ENCODE data around the gene CERS6. TPM values are rescaled to one million over a fixed set of nuclear protein-coding genes. Genes with fewer than 3 reads are reported as not detected.
A peak's percentile ranks its signal among the peaks of the same experiment; 100 is the strongest.
"Not testable (repeated sequence)": the region's sequence is repeated elsewhere in the genome, so short reads cannot be mapped to it uniquely, and the experiment has no call there.

Gene CERS6
- 10 to 100 TPM; 11.2 to 18.5 TPM for total RNA-seq

GRCh38 chr2:168455645-168456520 lies at the start of gene CERS6:
Gene CERS6, plus strand, starts transcription at chr2:168456272. Its CDS starts 177 bp downstream, at chr2:168456449.
- ATAC-seq (replicated peaks in 1 of 2) (peak; percentile 96 to 97), DNase-seq (peak; percentile 93 to 95)
- Mint-ChIP-seq H3K27ac (no peak within 1 kb of the TSS), H3K36me3 (ENCODE audit: insufficient read depth in 2 of 2) (peaks cover 1 to 3% of the 10 kb centered on the region in 2 donors), H3K27me3 (ENCODE audit: low read depth) (no peaks in the 10 kb centered on the region), H3K9me3 (no peaks in the 10 kb centered on the region), H3K4me3 (no peak within 1 kb of the TSS), H3K4me1 (ENCODE audit: low read depth) (peaks cover 39% of the 10 kb centered on the region)

DNA sequence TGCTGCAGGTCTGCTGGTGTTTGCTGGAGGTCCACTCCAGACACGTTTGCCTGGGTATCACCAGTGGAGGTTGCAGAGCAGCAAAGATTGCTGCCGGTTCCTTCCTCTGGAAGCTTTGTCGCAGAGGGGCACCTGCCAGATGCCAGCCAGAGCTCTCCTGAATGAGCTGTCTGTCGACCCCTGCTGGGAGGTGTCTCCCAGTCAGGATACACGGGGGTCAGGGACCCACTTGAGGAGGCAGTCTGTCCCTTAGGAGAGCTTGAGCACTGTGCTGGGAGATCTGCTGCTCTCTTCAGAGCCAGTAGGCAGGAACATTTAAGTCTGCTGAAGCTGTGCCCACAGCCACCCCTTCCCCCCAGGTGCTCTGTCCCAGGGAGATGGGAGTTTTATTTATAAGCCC lies 43.8 kb upstream of the CERS6 start:
- not testable (repeated sequence) for H3K4me3 Mint-ChIP-seq; ATAC-seq (replicated peaks in 1 of 2); H3K4me1 Mint-ChIP-seq (ENCODE audit: low read depth); H3K27ac Mint-ChIP-seq; H3K27me3 Mint-ChIP-seq (ENCODE audit: low read depth); DNase-seq
- Mint-ChIP-seq H3K9me3 (peaks cover 11 to 12% of the 10 kb centered on the region in 2 donors), H3K36me3 (ENCODE audit: insufficient read depth in 2 of 2) (peaks cover 8 to 35% of the 10 kb centered on the region in 2 donors)

DNA sequence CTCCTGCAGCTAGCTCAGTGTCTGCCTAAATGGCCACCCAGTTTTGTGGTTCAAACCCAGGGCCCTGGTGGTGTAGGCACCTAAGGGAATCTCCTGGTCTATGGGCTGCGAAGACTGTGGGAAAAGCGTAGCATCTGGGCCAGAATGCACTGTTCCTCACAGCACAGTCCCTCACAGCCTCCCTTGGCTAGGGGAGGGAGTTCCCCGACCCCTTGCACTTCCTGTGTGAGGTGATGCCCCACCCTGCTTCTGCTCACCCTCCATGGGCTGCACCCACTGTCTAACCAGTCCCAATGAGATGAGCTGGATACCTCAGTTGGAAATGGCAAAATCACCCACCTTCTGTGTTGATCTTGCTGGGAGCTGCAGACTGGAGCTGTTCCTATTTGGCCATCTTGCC lies 43.0 kb upstream of the CERS6 start:
- not testable (repeated sequence) for ATAC-seq (replicated peaks in 1 of 2); H3K27ac Mint-ChIP-seq; DNase-seq; H3K4me3 Mint-ChIP-seq; H3K4me1 Mint-ChIP-seq (ENCODE audit: low read depth); H3K27me3 Mint-ChIP-seq (ENCODE audit: low read depth)
- Mint-ChIP-seq H3K9me3 (peaks cover 8 to 11% of the 10 kb centered on the region in 2 donors), H3K36me3 (ENCODE audit: insufficient read depth in 2 of 2) (peaks cover 4 to 27% of the 10 kb centered on the region in 2 donors)

DNA sequence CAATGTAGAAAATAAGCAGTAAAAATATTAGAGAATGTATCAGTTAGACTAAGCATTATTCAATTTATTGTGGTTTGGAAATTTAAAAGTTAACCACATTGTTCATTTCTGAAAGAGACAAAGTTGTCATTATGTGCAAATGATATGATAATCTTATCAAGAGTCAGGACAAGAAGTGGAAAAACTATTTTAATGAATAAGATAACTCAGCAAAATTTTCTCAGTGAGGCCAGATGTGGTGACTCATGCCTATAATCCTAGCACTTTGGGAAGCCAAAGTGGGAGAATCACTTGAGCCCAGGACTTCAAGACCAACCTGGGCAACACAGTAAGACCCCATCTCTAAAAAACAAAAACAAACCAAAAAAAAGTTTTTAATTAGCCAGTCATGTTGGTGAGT lies 39.5 kb upstream of the CERS6 start:
- Mint-ChIP-seq H3K9me3 (peaks cover 5 to 8% of the 10 kb centered on the region in 2 donors), H3K36me3 (ENCODE audit: insufficient read depth in 2 of 2) (peaks cover 4 to 22% of the 10 kb centered on the region in 2 donors), H3K27ac (no peak overlapping the region), H3K4me1 (ENCODE audit: low read depth) (peaks cover 10% of the 10 kb centered on the region), H3K27me3 (ENCODE audit: low read depth) (no peaks in the 10 kb centered on the region), H3K4me3 (no peak overlapping the region)
- DNase-seq (no peak), ATAC-seq (replicated peaks in 1 of 2) (no peak)

- H3K4me3 Mint-ChIP-seq = no peak overlapping the region
- DNase-seq = no peak
- peaks cover 2 to 4% of the 10 kb centered on the region in 2 donors for H3K9me3 Mint-ChIP-seq
- no peak overlapping the region for H3K27ac Mint-ChIP-seq
- peaks cover 29% of the 10 kb centered on the region for H3K4me1 Mint-ChIP-seq (ENCODE audit: low read depth)
- ATAC-seq (replicated peaks in 1 of 2) = peak in 1 of 2 donors; percentile 78
- H3K36me3 Mint-ChIP-seq (ENCODE audit: insufficient read depth in 2 of 2) = peaks cover 5 to 8% of the 10 kb centered on the region in 2 donors
- H3K27me3 Mint-ChIP-seq (ENCODE audit: low read depth) = peaks cover 2% of the 10 kb centered on the region
Observed at GRCh38 chr2:168422584-168422983, 33.5 kb upstream of the CERS6 start.

GRCh38 chr2:168424112-168424951 lies 31.7 kb upstream of the CERS6 start:
- Mint-ChIP-seq H3K36me3 (ENCODE audit: insufficient read depth in 2 of 2) (peaks cover 5 to 8% of the 10 kb centered on the region in 2 donors), H3K27me3 (ENCODE audit: low read depth) (peaks cover 9% of the 10 kb centered on the region), H3K9me3 (peaks cover 2 to 4% of the 10 kb centered on the region in 2 donors), H3K4me1 (ENCODE audit: low read depth) (peaks cover 30% of the 10 kb centered on the region), H3K27ac (no peak overlapping the region), H3K4me3 (no peak overlapping the region)
- no peak for ATAC-seq (replicated peaks in 1 of 2)
- no peak for DNase-seq

GRCh38 chr2:168424971-168425370 lies 31.1 kb upstream of the CERS6 start:
- ATAC-seq (replicated peaks in 1 of 2) (no peak), DNase-seq (no peak)
- Mint-ChIP-seq H3K4me1 (ENCODE audit: low read depth) (peaks cover 30% of the 10 kb centered on the region), H3K27me3 (ENCODE audit: low read depth) (peaks cover 9% of the 10 kb centered on the region), H3K36me3 (ENCODE audit: insufficient read depth in 2 of 2) (peaks cover 5 to 12% of the 10 kb centered on the region in 2 donors), H3K4me3 (no peak overlapping the region), H3K27ac (peak overlapping the region; percentile 58), H3K9me3 (peaks cover 2 to 4% of the 10 kb centered on the region in 2 donors)

DNA sequence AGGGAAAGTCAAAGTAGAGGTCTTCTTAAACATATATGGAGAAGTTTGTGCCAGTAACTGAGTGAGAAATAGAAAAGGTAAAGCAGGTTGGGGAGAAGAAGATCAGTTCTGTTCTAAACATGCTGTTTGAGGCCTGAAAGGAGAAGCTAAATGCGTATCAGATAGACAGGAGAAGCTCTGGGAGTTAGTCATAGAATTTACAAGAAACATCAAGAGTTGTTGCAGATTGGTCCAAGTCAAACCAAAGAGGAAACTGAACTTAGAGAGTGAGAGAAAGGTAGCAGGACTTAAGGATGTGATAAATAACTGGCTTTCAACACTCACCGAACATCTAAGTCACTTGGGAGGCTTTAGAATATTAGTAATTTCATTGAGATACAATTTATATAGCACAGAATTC lies 29.2 kb upstream of the CERS6 start:
- H3K27ac Mint-ChIP-seq = no peak overlapping the region
- peak; percentile 59 to 66 for ATAC-seq (replicated peaks in 1 of 2)
- no peak for DNase-seq
- peaks cover 5 to 12% of the 10 kb centered on the region in 2 donors for H3K36me3 Mint-ChIP-seq (ENCODE audit: insufficient read depth in 2 of 2)
- H3K27me3 Mint-ChIP-seq (ENCODE audit: low read depth) = peaks cover 9% of the 10 kb centered on the region
- H3K9me3 Mint-ChIP-seq = peaks cover 2 to 4% of the 10 kb centered on the region in 2 donors
- peaks cover 40% of the 10 kb centered on the region for H3K4me1 Mint-ChIP-seq (ENCODE audit: low read depth)
- peak overlapping the region; percentile 5 to 7 for H3K4me3 Mint-ChIP-seq

DNA sequence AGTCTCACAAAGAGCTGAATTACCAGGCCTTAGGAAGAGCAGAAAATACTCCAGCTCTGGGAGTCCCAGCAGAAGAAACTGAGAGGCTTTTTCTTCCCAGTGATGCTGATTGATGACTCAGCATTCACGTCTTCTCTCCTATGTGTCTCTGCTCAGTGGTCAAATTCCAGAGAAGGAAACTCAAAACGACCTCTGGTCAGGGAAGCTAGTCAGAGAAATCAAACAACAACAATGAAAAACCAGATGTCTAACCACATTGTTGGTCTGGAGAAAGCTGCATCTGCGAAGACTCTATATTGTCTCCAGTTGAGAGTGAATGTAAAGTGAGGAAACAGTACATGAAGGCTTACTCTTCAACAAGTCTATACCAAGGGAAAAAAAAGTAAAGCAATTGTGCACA lies 28.6 kb upstream of the CERS6 start:
- Mint-ChIP-seq H3K4me1 (ENCODE audit: low read depth) (peaks cover 40% of the 10 kb centered on the region), H3K27ac (no peak overlapping the region), H3K36me3 (ENCODE audit: insufficient read depth in 2 of 2) (peaks cover 5 to 12% of the 10 kb centered on the region in 2 donors), H3K9me3 (peaks cover 2 to 4% of the 10 kb centered on the region in 2 donors), H3K4me3 (no peak overlapping the region), H3K27me3 (ENCODE audit: low read depth) (peaks cover 9% of the 10 kb centered on the region)
- DNase-seq = no peak
- ATAC-seq (replicated peaks in 1 of 2) = no peak

GRCh38 chr2:168428431-168428830 lies 27.6 kb upstream of the CERS6 start:
- Mint-ChIP-seq H3K9me3 (peaks cover 2% of the 10 kb centered on the region in 2 donors), H3K27ac (no peak overlapping the region), H3K36me3 (ENCODE audit: insufficient read depth in 2 of 2) (peaks cover 5 to 12% of the 10 kb centered on the region in 2 donors), H3K4me3 (no peak overlapping the region), H3K27me3 (ENCODE audit: low read depth) (peaks cover 9% of the 10 kb centered on the region), H3K4me1 (ENCODE audit: low read depth) (peaks cover 48% of the 10 kb centered on the region)
- ATAC-seq (replicated peaks in 1 of 2) = no peak
- DNase-seq = no peak

GRCh38 chr2:168429988-168430387 lies 26.1 kb upstream of the CERS6 start:
- no peak for DNase-seq
- H3K9me3 Mint-ChIP-seq = no peaks in the 10 kb centered on the region
- no peak for ATAC-seq (replicated peaks in 1 of 2)
- peaks cover 64% of the 10 kb centered on the region for H3K4me1 Mint-ChIP-seq (ENCODE audit: low read depth)
- no peak overlapping the region for H3K4me3 Mint-ChIP-seq
- peaks cover 0 to 4% of the 10 kb centered on the region in 2 donors for H3K36me3 Mint-ChIP-seq (ENCODE audit: insufficient read depth in 2 of 2)
- no peak overlapping the region for H3K27ac Mint-ChIP-seq
- peaks cover 9% of the 10 kb centered on the region for H3K27me3 Mint-ChIP-seq (ENCODE audit: low read depth)

GRCh38 chr2:168430431-168430830 lies 25.6 kb upstream of the CERS6 start:
- DNase-seq (no peak), ATAC-seq (replicated peaks in 1 of 2) (no peak)
- H3K4me3 Mint-ChIP-seq = no peak overlapping the region
- H3K9me3 Mint-ChIP-seq = no peaks in the 10 kb centered on the region
- peaks cover 67% of the 10 kb centered on the region for H3K4me1 Mint-ChIP-seq (ENCODE audit: low read depth)
- H3K27ac Mint-ChIP-seq = no peak overlapping the region
- peaks cover 0 to 4% of the 10 kb centered on the region in 2 donors for H3K36me3 Mint-ChIP-seq (ENCODE audit: insufficient read depth in 2 of 2)
- H3K27me3 Mint-ChIP-seq (ENCODE audit: low read depth) = peaks cover 9% of the 10 kb centered on the region
